GM19463 (cell line): Measurements from ENCODE around the gene TRPM7.
"Not testable (repeated sequence)": the region's sequence is repeated elsewhere in the genome, so short reads cannot be mapped to it uniquely, and the experiment has no call there.

Source experiments
- ATAC-seq: cut with Tn5 transposase; IDR thresholded peaks from one replicate; pipeline ENCODE4 v1.9.1; 2021; ENCODE audit warnings: mild to moderate bottlenecking, moderate library complexity; ENCODE audit not compliant: unreplicated experiment

The TRPM7 gene

GRCh38 chr15:50665938-50666337 lies 20.7 kb downstream of the TRPM7 start:
- no peak for ATAC-seq

DNA sequence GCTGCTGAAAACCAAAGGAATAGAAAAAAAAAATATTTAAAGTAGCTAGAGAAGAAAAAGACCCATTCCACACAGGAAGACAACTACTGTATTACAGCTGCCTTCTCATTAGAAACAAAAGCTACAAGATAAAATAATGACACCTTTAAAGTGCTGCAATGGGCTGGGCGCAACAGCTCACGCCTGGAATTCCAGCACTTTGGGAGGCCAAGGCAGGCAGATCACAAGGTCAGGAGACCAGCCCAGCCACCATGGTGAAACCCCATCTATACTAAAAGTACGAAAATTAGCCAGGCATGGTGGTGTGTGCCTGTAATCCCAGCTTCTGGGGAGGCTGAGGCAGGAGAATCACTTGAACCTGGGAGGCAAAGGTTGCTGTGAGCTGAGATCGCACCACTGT lies 31.0 kb downstream of the TRPM7 start:
- no peak for ATAC-seq

GRCh38 chr15:50653156-50653743 lies 33.3 kb downstream of the TRPM7 start:
- ATAC-seq: no peak

DNA sequence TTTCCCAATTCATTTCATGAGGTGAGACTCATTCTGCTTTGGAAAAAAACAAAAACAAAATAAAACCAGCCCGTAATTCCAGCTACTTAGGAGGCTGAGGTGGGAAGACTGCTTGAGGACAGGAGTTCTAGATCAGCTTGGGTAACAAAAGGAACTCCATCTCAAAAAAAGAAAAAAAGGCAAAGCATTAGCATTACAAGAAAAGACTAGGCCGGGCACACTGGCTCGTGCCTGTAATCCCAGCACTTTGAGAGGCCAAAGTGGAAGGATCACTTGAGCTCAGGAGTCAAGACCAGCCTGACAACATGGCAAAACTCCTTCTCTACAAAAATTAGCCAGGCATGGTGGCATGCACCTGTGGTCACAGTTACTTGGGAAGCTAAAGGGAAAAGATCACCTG lies 33.9 kb downstream of the TRPM7 start:
- ATAC-seq: no peak

GRCh38 chr15:50641318-50641717 lies 45.3 kb downstream of the TRPM7 start:
- ATAC-seq: no peak

DNA sequence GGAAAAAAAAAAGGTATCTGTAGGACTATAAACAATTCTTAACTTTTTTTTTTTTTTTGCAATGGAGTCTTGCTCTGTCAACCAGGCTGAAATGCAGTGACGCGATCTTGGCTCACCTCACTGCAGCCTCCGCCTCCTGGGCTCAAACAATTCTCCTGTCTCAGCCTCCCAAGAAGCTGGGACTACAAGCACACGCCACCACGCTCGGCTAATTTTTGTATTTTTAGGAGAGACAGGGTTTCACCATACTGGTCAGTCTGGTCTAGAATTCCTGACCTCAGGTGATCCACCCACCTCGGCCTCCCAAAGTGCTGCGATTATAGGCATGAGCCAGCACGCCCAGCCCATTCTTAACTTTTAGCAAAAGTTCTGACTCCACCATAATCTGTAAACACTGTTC lies 50.5 kb downstream of the TRPM7 start:
- ATAC-seq: no peak

DNA sequence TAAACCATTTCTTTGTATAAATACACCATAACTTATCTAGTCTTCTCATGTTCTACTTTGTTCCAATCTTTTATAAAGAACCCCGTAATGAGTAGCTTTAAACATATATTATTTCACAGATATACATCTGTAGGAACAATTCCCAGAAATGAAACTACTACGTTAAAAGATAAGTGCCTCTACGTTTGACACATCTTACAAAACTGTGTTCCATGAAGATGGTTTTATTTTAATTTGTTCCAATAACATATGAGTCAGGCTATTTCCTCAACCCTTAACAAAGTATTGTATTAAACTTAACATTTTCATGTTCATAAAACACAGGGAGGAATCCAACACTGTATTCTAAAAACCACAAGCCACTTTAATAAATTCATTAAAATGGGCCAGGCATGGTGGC lies 52.9 kb downstream of the TRPM7 start:
- no peak for ATAC-seq

DNA sequence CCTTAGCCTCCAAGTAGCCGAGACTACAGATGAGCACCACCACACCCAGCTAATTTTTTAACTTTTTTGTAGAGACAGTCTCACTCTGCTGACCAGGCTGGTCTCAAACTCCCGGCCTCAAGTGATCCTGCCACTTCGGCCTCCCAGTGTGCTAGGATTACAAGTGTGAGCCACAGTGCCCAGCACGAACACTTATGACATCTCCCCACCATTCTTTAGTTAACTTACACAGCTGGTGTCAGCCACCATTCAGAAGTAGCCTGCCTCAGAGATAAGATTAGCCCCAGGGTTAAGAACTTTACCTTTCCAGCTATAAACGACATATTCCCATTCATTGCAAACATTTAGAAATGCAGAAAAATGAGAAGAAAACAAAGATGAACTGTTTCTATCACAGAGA lies 58.2 kb downstream of the TRPM7 start:
- no peak for ATAC-seq

DNA sequence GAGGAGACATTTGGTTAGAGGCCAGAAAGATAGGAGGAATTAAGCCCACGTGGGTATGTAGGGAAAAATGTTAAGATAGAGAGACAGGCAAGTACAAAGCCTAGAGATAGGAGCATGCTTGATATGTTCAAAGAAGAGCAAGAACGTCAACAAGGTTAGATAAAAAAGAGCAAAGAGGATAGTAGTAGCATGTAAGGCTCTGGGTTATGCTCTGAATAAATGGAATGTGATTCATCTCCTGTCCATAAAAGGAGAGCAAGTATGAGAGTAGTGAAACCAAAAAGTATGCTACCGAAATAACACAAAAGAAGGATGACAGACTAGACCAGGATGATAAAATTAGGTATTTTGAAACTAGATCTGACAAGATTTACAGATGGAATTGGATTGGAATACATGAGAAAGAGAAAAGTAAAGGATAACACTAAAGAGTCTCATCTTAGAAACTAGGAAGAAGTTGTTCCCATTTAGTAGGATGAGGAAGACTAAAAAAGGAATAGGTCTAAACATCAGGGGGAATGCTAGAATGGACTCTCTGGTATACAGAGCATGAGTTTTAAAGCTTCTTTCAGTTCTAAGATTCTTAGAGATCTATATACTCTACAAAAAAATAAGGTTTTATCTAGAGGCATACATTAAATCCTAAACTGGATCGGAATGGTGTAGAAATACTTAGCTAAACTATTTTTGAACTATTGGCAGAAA lies 59.1 kb downstream of the TRPM7 start:
- ATAC-seq: no peak

DNA sequence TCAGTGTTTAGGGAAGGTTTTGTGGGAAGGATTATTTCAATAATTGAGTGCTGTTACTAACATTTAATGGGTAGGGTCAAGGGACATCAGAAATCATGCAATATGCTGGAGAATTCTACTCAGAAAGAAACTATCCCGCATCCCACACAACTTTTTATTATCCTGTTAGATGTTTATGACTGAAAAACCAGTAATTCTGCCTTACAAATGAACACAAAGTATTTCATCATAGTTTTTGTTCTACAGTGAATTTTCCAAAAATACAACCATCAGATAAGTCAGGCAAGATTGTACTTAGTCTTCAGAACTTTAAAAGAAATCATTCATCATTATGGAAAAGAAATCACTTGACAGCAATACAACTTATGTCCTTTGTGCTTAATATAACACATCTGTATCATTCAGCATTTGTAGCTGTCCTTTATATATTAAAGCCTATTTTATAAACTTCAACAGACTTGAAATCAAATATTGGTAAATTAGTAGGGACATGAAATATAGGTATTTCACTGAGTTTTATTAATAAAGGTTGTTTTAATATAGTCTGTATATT lies 61.9 kb downstream of the TRPM7 start:
- ATAC-seq: no peak

- ATAC-seq: not testable (repeated sequence)
Measured at GRCh38 chr15:50622361-50622943, 64.1 kb downstream of the TRPM7 start.

DNA sequence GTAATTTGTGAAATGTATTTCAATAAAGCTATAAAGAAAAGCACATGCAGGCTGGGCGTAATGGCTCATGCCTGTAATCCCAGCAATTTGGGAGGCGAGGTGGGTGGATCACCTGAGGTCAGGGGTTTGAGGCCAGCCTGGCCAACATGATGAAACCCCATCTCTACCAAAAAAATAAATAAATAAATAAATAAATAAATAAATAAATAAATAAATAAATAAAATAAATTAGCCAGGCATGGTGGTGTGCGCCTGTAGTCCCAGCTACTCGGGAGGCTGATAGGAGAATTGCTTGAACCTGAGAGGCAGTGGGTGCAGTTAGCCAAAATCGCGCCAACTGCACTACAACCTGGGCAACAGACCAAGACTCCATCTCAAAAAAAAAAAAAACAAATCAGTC lies 69.6 kb downstream of the TRPM7 start:
- ATAC-seq: not testable (repeated sequence)

DNA sequence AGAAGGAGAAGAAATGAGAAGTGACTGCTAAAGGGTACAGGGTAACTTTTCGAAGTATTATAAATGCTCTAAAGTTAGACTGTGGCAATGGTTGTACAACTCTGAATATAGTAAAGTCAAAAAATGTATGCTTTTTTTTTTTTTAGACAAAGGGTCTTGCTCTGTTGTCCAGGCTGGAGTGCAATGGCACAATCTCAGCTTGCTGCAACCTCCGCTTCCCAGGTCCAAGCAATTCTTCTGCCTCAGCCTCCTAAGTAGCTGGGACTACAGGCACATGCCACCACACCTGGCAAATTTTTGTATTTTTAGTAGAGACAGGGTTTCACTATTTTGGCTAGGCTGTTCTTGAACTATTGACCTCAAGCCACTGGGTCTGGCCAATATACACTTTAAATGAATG lies 70.0 kb downstream of the TRPM7 start:
- ATAC-seq: not testable (repeated sequence)

- no peak for ATAC-seq
Measured at GRCh38 chr15:50613600-50613999, 73.0 kb downstream of the TRPM7 start.

DNA sequence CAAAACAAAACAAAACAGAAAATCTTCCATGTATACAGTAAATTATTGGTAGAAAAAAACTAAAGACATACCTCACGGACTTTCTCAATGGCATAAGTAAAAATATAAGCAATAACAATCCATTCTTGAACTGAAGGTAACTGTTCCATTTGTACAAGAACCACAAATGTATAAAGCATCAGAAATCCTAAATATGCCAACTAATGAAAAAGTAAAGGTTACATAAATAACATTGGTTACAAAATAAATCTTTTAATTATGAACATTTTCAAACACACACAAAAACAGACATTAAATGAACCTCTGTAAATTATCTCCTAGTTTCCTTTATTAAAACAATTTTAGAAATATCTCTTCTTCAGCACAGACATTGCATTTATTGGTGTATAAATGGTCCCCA lies 79.5 kb downstream of the TRPM7 start:
- ATAC-seq: no peak

- no peak for ATAC-seq
Measured at GRCh38 chr15:50605462-50605861, 81.1 kb downstream of the TRPM7 start.

- not testable (repeated sequence) for ATAC-seq
Measured at GRCh38 chr15:50602028-50602427, 84.6 kb downstream of the TRPM7 start.

DNA sequence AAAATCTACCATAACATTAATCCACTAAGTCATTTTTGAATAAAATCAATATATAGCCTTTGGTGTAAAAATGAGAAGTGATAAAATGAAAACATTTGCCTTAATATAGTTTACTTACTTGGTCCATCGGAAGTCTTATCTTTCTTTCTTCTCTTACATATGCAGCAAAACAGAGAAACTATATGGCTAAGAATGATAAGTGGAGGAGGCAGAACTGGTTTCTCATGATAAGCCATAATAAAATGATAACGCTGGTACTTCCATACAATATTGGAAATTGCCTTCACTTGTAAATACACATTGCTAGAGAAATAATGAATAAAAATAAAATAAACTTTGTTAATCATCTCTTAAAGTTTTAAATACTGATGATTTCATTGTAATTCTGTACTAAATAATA lies 92.3 kb downstream of the TRPM7 start:
- ATAC-seq: no peak

GRCh38 chr15:50593761-50594160 lies 92.8 kb downstream of the TRPM7 start:
- ATAC-seq: no peak

GRCh38 chr15:50590288-50590687 lies 96.3 kb downstream of the TRPM7 start:
- ATAC-seq: no peak

- ATAC-seq: no peak
Measured at GRCh38 chr15:50577492-50577891, 109.1 kb downstream of the TRPM7 start.

DNA sequence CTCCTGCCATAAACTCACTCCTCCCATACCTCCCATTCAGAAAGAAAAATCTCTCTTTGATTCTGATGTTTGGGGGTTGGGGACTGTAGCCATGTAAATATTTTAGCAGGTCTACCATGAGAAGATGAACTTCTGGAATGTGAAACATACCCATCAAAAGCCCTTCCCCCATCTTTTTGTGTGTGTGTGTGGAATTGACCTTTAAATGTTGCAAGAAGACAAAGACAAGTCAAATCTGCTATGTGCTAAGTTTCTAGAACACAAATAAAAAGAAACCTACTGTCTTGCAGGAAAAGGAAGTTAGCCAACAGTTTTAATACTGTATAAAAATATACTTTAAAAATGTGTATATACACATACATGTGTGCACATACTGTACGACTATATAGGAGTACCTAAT lies 110.4 kb downstream of the TRPM7 start:
- ATAC-seq: no peak
